Activated T-helper 1 cell treated with Interleukin-2 at 50 U/mL for 16 hours (primary cell): Measurements from ENCODE around the gene PLCD1.
"Not testable (repeated sequence)": the region's sequence is repeated elsewhere in the genome, so short reads cannot be mapped to it uniquely, and the experiment has no call there.

Source experiments
- DNase-seq: peaks from one replicate; pipeline ENCODE4 v3.0.0-alpha.2; 2020; ENCODE audit warnings: low read depth

Gene PLCD1

DNA sequence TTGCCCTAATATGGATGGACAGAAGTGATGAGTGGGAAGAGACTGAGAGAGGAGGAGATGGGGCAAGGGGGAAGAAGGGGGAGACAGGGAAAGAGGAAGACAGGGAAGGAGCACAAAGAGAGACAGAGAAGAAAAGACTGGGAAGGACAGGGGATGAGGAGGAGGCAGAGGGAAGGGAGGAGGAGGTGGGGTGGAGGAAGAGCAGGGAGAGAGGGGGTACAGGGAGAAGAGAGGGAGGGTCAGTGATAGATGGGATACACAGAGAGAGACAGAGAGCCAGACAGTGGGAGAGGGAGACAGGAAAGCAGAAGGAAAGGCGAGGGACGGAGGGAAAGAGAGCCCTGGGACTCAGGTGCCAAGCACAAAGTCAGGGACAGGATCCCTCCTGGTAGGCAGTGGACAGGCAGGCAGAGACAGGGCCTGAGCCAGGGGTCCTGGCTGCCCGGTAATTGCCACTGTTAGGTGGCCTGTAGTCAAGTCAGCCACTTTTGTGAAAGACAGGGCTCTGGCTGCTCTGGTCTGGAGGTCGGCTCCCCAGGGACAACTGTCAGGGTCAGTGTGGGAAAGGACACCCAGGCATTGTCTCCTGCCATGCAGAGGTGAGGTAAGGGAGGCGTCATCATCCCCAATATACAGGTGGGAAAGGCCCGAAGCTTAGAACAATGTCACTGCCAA, 29.1 kb downstream of the PLCD1 start:
- no peak for DNase-seq

DNA sequence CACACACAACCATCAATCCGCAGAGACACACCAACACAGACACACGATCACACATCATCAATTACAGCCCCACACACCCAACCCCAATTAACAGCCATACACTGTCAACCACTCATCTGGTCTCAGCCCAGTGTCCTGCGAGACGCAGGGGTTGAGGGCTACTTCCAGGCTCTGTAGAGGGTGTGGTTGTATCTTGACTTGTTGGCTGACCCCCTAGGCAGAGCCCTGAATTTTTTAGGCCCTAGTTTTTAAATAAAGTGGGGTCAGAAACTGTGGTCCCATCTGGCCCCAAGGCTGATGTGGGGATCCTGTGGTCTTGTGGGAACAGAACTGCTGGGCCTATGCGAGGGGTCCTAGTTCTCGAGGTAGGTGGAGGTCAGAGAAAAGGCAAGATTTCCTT, 29.6 kb downstream of the PLCD1 start:
- no peak for DNase-seq

DNA sequence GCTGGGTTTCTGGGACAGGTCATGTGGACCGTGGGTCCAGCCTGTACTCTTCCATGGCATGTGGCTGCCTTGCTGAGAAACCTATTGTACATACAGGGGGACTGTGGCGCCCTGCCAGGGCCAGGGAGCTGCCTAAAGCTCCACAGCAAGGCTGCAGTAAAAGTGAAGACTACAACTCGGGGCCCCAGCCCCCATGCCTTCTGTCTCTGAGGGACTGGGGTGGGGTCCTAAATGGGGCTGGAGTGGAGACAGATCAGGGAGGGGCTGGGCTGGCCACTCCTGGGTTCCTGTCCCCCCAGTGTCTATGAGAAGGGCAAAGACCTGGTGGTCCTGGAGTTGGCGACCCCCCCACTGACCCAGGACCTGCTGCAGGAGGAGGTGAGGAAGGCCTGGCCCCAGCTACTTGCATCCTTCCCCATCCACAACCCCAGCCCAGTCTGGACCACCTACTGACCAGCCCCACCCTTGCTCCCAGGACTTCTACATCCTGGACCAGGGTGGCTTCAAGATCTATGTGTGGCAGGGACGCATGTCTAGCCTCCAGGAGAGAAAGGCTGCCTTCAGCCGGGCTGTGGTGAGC, 31.6 kb downstream of the PLCD1 start:
- DNase-seq: no peak

DNA sequence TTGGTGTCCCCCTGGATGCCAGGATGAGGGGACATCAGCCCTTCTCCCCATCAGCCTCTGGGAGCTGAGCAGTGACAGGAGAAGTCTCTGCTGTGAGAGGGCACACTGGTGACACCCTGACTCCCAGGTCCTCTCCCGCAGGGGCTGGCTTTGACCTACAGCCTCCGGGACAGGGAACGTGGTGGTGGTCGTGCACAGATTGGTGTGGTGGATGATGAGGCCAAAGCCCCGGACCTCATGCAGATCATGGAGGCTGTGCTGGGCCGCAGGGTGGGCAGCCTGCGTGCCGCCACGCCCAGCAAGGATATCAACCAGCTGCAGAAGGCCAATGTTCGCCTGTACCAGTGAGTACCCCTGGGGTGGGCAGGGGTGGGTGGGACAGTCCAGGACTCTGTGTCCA, 32.1 kb downstream of the PLCD1 start:
- DNase-seq: no peak

DNA sequence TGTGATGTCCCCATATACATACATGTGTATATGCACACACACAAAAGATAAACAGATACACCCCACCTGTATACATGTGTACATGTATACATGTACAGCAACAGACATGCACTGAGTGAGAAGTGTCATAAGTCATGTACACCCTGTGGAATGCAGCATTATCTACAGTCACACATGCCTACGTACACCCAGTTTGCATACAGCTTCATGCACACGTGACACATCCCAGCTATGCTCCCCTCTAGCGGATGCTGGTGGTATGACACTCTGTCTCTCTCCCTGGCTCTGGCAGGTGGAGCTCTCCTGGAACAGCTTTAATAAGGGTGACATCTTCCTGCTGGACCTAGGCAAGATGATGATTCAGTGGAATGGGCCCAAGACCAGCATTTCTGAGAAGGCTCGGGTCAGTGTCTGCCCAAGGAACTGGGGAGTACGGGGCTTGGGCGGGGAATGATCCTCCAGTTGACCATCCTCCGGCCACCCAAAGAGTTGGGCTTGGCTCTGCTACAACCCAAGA, 32.6 kb downstream of the PLCD1 start:
- DNase-seq: peak; percentile 69

DNA sequence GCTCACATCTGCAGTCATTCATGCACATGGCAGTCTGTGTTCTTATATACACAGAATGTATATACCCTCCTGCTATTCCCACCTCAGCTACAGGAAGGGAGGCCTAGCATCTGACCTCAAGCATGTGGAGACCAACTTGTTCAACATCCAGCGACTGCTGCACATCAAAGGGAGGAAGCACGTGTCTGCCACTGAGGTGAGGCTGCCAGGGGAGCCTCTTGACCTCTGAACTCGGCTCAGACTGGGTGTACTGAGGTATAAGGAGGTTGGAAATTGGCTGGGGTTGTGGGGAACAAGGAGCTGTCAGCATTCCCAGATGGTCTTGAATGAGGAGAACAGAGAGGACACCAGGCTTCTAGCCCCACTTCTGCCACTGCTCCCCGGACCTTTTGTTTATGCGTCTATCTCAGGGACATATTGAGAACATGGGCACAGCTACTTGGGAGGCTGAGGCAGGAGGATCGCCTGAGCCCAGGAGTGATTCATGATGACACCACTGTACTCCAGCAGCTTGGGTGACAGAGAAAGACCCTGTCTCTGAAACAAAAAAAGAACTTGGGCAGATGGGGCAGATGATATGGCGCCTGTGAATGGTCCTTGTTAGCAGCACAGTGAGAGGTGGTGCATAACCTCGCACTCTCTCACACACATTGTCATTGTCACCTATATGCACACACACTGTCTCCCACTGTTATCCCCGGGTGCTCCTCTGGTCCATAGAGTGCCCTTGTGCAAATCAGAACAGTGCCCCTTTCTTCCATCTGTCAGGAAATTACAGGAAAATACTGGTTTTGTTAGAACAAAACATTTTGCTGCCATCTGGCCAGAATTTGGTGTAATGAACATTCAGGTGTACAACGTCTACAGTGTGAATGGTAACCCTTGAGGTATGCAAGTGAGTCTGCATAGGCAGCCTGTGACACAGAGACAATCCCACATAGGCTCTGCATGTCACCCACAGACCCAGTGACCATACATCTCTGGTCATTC, 33.5 kb downstream of the PLCD1 start:
- no peak for DNase-seq

DNA sequence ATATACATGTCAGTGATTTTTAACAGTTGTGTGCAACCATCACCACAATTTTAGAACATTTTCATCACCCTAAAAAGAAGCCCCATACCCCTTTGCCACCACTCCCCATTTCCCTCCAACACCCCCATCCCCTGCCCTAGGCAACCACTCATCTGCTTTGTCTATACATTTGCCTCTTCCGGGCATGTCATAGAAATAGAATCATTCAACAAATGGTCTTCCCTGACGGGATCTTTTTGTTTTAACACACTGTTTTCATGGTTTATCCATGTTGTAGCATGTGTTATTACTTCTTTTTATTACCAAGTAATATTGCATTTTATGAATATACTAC, 34.8 kb downstream of the PLCD1 start:
- DNase-seq: no peak

DNA sequence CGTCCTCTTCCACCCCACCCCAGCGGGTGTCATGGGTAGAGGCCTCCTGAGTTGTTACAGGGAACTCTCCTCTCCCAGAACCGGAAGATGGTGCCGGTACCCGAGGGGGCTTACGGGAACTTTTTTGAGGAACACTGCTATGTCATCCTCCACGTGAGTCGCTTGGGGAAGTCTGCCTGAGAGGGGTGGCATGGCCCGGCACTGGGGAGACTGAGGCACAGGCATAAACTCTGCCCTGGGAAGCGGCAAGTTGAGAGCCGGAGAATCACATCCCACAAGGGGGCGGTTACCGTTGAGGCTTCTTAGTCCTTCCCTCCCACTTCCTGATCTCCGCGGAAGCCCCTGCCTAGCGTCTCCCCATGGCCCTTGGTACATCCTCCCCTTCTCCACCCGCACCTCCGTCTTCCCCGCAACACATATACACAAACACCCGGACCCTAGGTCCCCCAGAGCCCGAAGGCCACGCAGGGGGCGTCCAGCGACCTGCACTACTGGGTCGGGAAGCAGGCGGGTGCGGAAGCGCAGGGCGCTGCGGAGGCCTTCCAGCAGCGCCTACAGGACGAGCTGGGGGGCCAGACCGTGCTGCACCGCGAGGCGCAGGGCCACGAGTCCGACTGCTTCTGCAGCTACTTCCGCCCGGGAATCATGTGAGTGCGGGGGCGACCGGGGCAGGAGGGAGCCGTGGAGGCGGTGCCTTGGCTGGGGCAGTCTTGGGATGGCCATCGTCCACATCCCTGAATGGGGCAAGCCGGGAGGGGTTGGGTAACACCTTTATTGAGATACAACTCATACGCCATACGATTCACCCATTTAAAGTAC, 35.4 kb downstream of the PLCD1 start:
- DNase-seq: peak; percentile 37

DNA sequence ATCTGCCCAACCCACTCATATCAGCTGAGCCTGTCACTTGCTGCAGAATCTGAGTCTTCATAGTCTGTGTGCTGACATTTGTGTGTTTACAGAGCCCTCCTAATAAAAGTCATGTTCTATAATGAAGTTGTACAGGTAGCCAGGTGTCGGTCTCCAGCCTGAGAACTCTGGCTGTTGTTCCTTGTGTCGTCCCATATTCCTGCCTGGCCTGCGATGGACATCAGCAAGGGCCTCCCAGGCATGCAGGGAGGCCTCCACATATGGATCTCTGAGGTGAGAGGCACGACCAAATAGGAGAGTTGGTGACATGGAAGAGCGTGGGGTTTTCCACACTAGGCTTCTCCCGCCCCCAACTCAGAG, 36.0 kb downstream of the PLCD1 start:
- DNase-seq: no peak

DNA sequence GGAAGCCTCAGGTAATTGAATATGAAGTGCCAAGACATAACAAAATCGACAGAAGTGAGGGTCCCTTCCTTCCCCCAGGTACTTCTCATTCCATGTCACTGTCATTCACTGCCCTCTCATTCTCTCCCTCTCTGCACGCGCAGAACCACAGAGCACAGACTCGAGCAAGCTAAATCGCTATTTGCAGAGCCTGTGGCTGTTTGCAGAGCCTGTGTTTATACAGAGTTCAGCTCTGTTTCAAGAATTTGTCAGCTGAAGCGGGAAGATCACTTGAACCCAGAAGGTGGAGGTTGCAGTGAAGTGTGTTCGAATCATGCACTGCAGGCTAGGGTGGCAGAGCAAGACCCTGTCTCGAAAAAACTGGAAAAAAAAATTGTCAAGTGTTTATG, 36.4 kb downstream of the PLCD1 start:
- DNase-seq: no peak

DNA sequence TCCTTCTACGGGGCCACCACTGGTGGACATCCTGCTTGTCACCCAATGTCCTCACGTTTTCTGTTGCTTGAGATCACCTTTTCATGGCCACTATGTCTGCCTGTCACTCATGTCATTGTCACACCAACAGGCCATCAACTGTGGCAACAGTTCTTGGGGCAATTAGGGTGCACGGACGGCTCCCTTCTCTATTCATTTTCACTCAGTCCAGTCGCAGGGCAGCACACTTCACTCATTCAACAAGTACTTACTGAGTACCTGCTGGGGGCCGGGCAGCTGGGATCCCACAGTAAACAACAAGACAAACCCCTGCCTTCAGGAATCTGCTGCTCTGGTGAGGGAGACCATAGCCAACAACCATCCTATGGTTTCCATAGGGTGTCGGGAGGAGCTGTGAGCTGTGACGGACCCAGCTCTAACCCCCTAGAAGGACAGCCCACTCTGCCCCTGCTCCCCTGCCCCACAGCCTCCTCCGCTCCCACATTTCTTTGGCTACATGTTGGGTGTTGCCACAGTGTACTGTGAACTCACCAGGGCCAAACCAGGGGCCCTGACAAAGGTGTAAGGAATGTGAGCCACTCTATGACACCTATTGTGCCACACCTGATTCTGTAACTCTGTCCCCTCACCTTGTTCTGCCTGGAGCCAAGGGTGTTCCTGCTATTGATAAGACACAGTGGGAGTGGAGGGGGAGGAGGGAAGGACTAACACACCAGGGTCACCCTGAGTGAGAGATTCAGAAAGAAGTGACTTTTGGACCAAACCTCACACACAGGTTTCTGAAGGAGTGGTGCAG, 37.0 kb downstream of the PLCD1 start:
- DNase-seq: no peak

DNA sequence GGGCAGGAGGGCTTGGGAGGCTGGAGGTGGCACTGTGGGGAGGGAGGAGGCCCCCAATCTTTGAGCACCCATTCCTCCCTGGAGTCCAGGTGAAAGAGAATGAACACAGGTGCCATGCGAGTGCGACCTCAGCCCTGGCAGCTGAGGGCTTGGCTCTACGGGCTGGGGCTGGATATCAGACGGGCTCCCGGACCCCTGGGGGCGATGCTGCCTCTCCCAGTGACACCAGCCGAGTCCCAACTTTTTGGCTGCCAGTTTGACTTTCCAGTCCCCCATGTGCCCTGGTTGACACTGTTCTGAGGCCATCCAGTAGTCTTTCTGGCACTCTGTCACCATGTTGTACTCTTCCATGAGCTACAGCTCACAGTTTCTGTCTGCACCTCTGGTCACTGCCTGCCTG, 37.6 kb downstream of the PLCD1 start:
- DNase-seq: no peak

DNA sequence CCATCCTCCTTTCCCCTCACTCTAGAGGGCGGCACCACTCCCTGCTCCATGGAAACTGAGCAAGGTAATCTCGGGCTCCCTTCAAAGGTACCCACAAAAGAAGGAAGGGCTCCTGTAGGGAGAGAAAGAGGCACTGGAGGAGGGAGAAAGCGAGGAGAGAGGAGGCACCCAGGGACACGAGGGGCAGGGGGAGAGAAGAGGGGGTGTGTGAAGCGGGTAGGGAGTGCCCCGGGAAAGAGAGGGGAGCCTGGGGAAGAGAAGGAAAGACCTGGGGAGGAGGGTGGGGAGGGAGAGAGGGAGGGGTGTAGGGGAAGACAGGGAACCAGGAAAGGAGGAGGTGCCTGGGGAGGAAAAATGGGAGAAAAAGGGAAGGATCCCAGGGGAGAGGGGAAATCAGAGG, 38.3 kb downstream of the PLCD1 start:
- no peak for DNase-seq

DNA sequence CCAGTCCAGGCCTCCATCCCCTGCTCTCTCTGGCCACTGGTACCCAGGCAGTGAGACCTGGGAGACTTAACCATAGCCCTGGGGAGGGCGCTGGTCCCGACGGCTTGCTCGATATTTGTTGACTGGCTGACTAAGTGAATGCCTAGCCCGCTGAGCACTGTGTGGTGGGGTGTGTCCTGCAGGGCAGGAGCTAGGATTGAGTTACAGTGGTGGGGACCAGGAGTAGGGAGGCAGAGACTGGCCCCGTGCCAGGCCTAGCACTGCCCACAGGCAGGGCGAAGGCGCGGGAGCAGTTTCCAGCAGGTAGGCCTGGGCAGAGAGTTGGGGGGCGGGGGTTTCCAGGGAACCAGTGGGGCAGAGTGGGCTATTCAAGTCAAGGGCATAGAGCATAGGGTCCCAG, 38.9 kb downstream of the PLCD1 start, which contains the start of gene VILL:
VILL (plus strand) TSS at position 260 of the 400 bp plus-strand sequence. CDS start 2,887 bp downstream, outside the sequence.
- no peak for DNase-seq

DNA sequence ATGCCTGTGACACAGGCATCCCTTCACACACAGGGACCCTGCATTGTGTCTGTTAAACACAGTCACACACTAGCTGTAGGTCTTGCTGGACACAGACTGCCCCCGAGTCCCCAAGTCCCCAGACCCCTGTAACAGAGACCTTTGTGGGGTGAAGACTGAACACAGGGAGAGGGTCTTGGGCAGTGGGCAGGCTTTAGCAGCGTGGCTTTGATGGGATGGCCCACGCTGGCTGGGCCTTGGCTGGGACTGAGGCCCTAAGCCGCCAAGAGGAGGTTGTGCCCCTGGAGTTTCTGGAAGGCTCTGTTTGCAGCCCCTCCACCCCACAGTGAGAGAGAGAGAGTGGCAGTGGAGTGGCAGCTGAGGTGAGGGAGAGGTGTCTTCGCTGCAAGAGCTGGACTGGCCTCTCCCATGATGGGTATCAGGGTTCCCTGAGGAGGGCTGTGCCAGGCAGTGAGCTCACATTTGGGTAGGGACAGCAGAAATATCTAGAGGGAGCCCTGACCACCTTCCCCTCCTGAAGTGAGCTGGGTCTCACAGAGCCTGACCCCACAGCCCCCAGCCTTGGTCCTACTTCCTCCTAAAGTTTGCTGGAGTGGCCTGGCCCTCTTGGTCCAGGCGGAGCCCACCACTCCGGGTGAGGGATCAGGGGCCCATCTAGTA, 39.5 kb downstream of the PLCD1 start:
- DNase-seq: no peak

DNA sequence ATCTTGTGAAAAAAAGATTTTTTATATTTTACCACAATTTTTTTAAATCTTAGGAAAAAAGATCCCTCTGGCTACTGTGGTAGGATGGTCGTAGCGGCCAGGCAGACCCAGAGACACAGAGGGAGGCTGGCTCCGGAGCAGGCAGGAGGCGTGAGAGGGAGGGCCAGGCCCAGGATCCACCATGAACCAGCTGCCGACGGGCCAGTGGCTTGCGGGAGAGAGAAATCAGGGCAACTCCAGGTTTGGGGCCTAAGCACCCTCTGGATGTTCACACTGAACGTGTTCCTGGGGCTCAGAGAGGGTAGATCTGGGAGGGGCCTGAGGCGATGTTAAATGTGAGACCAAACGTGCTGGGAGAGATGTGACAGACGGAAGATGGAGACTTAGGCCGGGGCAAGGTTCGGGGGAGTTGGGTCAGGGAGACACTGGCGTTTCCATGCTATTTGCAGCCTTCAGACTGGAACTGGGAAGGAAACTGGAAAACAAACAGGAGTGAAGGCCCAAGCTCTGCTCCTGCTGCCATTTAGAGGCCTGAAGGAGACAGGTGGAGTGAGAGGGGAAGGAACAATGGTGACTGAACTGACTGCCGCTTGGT, 40.4 kb downstream of the PLCD1 start:
- DNase-seq: no peak

DNA sequence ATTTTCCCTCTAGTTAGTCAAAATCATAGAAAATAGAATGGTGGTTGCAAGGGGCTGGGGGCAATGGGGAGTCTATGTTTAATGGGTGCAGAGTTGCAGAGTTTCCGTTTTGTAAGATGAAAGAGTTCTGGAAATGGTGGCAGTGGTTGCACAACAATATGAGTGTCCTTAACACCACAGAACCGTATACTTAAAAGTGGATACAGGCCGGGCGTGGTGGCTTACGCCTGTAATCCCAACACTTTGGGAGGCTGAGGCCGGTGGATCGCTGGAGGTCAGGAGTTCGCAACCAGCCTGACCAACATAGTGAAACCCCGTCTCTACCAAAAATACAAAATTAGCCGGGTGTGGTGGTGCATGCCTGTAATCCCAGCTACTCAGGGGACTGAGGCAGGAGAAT, 41.1 kb downstream of the PLCD1 start:
- not testable (repeated sequence) for DNase-seq

DNA sequence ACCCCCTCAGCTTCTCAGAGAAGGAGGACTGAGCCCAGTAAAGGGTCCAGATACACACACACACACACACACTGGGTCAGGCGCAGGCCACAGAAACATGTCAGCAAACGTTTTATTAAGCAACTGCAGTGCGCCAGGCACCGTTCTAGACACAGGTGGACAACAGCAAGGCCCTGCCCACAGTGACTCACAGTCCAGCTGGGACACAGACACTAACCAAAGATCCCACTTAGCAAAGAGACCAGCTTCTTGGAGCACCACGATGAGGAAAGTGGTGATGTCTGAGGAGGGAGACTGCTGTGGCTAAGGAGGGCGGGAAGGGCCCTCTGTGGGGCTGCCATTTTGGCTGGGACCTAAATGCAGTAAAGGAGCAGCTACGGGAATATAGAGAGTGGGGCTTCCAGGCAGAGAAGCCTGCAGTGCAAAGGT, 41.7 kb downstream of the PLCD1 start:
- no peak for DNase-seq

DNA sequence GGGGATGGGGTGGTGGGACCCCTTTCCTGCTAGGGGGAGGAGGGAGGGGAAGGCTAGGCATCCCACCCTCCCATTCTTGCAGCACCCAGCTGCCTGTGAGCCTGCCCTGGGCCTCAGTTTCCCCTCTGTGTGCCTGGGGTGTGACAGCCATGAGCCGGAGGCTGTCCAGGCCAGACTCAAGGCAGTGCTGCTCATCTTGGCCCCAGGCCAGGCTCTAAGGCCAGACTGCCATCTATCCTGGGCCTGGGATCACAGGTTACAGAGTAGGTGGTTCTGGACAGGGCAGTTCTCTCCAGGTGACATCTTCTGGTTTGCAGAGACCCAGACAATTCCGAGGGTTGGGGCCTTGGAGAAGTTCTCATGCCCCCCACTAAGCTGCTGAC, 42.1 kb downstream of the PLCD1 start:
- DNase-seq: no peak
